SKM-1 (cell line): ENCODE results near the gene ITGA6.

Experiments used
- DNase-seq: peaks from one replicate; lab custom pipeline; 2025; ENCODE audit not compliant: unreplicated experiment; lab: John Stamatoyannopoulos, UW

The ITGA6 gene

GRCh38 chr2:172427256-172427989 lies at the start of gene ITGA6:
ITGA6 (plus strand) TSS chr2:172427586.
- no peak for DNase-seq

GRCh38 chr2:172380436-172381274 lies 46.7 kb upstream of the ITGA6 start:
- DNase-seq: peak; percentile 94

- no peak for DNase-seq
These were observed 45.9 kb upstream of the ITGA6 start for GRCh38 chr2:172381275-172382027.

GRCh38 chr2:172387361-172387760 lies 40.0 kb upstream of the ITGA6 start:
- DNase-seq: no peak

GRCh38 chr2:172389685-172390339 lies 37.6 kb upstream of the ITGA6 start:
- DNase-seq: no peak

- peak; percentile 57 for DNase-seq
These were observed 33.4 kb upstream of the ITGA6 start for GRCh38 chr2:172394002-172394401.

- DNase-seq: no peak
These were observed 31.9 kb upstream of the ITGA6 start for GRCh38 chr2:172395503-172395902.

- no peak for DNase-seq
These were observed 30.1 kb upstream of the ITGA6 start for GRCh38 chr2:172397148-172397834.

- DNase-seq: no peak
These were observed 28.9 kb upstream of the ITGA6 start for GRCh38 chr2:172398440-172398839.

GRCh38 chr2:172399765-172400164 lies 27.6 kb upstream of the ITGA6 start:
- DNase-seq: no peak

GRCh38 chr2:172402198-172402597 lies 25.2 kb upstream of the ITGA6 start:
- no peak for DNase-seq

- no peak for DNase-seq
These were observed 24.0 kb upstream of the ITGA6 start for GRCh38 chr2:172403402-172403801.

- DNase-seq: no peak
These were observed 23.4 kb upstream of the ITGA6 start for GRCh38 chr2:172403881-172404468.

- DNase-seq: no peak
These were observed 22.6 kb upstream of the ITGA6 start for GRCh38 chr2:172404824-172405223.

- no peak for DNase-seq
These were observed 21.7 kb upstream of the ITGA6 start for GRCh38 chr2:172405673-172406072.

- DNase-seq: no peak
These were observed 19.1 kb upstream of the ITGA6 start for GRCh38 chr2:172408143-172408766.

GRCh38 chr2:172409042-172409441 lies 18.3 kb upstream of the ITGA6 start:
- no peak for DNase-seq

- no peak for DNase-seq
These were observed 14.3 kb upstream of the ITGA6 start for GRCh38 chr2:172412984-172413492.

GRCh38 chr2:172415157-172415864 lies 12.1 kb upstream of the ITGA6 start:
- DNase-seq: no peak
